ENCODE results near the gene TRIM7.
"Not testable (repeated sequence)": the region's sequence is repeated elsewhere in the genome, so short reads cannot be mapped to it uniquely, and the experiment has no call there.

The TRIM7 gene

GRCh38 chr5:181169459-181170236, 35.3 kb downstream of the TRIM7 start:
- not testable (repeated sequence) for DNase-seq

DNA sequence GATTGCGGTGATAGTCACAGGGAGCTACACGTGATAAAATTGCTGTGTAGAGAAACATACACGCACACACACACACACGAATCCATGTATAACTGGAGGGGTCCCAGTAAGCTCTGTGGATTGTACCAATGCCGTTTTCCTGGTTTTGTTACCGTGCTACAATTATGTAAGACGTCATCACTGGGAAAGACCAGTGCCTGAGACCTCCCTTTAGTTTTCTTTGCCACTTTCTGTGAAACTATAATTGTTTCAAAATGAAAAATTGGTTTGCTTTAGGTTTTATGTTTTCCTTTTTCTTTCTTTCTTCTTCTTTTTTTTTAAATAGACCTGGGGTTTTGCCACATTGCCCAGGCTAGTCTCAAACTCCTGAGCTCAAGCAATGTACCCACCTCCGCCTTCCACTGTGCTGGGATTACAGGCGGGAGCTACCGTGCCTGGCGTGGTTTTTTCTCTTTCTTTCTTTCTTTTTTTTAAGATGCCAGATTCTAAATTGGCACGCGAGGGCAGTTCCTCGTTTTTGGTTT, 36.3 kb downstream of the TRIM7 start:
- DNase-seq, result no peak

DNA sequence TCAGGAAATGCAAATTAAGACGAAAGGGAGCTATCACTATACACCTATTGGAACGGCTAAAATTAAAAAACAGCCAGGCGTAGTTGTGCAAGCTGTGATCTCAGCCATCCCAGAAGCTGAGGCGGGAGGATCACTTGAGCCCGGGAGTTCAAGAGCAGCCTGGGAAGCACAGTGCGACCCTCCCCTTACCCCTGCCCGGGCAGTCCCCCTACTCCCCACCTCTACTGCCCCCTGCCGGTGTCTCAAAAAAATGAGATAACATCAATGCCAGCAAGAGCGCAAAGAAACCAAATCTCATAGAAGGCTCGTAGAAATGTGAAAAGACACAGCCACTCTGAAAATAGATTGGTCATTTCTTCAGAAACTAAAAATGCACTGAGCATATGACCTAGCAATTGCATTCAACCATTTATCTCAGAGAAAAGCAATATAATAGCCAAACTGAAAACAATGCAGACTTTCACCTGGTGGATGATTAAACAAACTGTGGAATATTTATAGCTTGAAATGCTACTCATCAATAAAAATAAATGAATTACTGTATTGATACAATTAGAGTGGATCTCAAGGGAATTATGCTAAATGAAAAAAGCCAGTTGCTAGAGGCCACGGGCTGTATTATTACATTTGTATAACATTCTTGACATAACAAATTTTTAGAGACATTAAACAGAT, 37.0 kb downstream of the TRIM7 start:
- DNase-seq, result no peak

DNA sequence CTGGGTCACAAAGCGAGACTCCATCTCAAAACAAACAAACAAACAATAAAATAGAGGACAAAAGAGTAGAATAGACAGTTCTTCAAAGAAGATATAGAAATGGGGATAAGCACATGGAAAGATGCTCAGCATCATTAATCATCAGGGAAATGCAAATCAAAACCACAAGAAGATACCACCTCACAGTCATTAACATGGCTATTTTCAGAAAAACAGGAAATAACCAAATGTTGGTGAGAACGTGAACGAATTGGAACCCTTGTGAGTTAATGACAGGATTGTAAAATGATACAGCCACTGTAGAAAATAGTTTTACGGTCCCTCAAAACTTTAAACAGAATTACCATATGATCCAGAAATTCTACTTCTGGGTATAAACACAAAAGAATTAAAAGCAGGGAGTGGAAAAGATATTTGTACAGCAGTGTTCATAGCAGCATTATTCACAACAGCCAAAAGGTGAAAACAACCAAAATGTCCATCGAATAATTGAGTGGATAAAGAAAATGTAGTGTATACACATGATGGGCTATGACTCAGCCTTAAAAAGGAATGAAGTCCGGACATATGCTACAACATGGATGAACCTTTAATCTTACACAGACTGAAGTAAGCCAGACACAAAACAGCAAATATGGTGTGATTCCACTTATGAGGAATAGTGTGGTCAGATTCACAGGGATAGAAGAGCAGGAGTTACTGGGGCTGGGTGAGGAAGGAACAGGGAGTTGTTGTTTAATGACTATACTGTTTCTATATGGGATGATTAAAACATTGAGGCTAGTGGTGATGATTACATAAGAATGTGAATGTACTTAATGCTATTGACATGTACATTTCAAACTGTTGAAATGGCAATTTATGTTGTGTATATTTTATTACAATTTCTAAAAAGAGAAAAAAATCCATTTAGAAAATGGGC, 37.9 kb downstream of the TRIM7 start:
- DNase-seq, result no peak

GRCh38 chr5:181164076-181164952, 40.7 kb downstream of the TRIM7 start:
- no peak for DNase-seq

- DNase-seq, result no peak
These were observed 41.4 kb downstream of the TRIM7 start for GRCh38 chr5:181163487-181164075.

- no peak for DNase-seq
These were observed 43.3 kb downstream of the TRIM7 start for GRCh38 chr5:181161534-181162175.

DNA sequence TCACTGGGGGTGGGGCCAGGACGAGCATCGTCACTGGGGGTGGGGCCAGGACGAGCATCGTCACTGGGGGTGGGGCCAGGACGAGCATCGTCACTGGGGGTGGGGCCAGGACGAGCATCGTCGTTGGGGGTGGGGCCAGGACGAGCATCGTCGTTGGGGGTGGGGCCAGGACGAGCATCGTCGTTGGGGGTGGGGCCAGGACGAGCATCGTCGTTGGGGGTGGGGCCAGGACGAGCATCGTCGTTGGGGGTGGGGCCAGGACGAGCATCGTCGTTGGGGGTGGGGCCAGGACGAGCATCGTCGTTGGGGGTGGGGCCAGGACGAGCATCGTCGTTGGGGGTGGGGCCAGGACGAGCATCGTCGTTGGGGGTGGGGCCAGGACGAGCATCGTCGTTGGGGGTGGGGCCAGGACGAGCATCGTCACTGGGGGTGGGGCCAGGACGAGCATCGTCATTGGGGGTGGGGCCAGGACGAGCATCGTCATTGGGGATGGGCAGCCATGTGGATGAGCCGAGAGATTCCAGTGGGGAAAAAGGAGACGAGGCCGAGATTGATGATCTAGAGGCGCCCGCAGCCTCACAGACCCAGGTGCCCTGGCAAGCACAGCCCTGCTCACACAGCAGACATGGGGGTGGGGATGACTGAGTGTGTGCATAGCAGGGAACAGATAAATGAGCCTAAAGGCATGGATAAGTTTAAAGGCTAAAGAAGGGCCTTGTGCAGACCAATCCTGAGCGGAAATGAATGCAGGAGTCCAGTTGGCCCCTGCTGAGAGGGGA, 44.1 kb downstream of the TRIM7 start:
- not testable (repeated sequence) for DNase-seq

- no peak for DNase-seq
These were observed 44.7 kb downstream of the TRIM7 start for GRCh38 chr5:181160152-181160754.

- no peak for DNase-seq
These were observed 45.5 kb downstream of the TRIM7 start for GRCh38 chr5:181159286-181160151.

GRCh38 chr5:181158869-181159268, 46.1 kb downstream of the TRIM7 start:
- no peak for DNase-seq

DNA sequence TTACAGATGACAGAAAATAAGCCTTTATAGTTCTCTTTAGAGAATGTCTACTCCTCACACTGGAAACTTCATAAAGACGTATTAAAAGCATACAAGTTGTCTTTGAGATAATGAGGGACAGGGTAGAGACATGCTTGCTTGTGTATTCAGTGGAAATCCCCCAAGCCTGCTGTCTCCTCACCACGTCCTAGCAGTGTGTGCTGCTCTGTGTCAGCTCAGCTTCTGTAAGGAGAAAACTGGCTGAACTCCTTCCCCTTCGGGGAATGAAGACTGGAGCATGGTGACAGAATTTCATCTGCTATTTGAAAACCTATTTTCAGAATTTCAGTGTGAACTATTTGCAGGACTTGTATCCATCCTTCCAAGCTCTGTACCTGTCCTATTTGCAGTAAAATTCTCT, 48.2 kb downstream of the TRIM7 start:
- no peak for DNase-seq

DNA sequence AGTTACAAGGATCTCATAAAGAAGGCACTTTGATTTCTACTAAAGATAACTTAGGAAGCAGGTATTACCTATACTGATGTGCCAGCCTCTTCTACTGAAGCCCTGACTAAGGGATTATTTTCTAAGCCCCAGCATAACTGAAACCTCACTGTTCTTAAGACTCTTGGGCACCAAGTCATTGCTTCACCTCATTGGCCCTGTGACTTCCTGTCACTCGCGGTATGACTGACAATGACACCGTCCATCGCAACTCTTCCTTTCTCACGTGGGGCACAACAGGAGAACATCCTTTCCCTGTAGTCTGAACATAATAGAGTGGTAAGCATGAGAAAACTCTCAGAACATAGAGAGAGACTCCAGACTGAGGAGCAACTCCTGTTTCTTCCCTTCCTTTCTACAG, 51.2 kb downstream of the TRIM7 start:
- no peak for DNase-seq

DNA sequence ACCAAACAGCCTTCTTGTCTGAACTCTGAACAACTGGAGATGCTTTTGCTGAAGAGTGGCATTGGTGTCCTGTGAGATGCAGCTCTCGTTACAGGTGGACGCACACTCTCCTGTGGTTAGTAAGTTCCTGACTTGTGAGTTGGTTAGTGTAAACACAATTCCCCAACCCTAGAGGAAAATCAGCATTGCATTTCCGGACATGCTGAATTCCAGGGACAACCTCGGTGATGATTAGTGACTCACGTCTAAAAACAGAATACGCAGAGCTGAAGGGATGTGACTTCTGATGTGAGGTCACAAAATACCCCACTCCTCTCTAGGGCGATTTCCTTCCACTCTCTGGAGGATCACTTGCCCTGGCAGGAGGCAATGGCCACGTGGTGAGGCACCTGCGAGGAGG, 52.6 kb downstream of the TRIM7 start:
- no peak for DNase-seq

DNA sequence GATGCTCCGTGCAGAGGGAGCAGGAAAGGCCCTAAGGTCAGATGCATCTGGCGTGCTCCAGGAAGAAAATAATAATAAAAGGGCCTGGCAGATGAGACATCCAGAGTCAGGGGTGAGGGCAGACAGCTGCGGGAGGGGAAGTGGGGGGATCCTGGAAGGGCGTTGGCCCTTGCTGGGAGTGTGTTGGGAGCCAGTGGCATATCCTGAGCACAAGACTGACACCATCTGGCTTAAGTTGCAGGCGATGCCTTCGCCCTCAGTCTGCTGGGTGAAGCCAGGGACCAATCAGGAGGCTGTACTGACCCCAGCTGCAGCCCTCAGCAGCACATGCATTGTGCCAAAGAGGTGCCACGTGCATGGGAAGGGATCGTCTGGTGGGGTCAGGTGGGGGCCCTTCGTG, 53.9 kb downstream of the TRIM7 start:
- DNase-seq, result no peak

DNA sequence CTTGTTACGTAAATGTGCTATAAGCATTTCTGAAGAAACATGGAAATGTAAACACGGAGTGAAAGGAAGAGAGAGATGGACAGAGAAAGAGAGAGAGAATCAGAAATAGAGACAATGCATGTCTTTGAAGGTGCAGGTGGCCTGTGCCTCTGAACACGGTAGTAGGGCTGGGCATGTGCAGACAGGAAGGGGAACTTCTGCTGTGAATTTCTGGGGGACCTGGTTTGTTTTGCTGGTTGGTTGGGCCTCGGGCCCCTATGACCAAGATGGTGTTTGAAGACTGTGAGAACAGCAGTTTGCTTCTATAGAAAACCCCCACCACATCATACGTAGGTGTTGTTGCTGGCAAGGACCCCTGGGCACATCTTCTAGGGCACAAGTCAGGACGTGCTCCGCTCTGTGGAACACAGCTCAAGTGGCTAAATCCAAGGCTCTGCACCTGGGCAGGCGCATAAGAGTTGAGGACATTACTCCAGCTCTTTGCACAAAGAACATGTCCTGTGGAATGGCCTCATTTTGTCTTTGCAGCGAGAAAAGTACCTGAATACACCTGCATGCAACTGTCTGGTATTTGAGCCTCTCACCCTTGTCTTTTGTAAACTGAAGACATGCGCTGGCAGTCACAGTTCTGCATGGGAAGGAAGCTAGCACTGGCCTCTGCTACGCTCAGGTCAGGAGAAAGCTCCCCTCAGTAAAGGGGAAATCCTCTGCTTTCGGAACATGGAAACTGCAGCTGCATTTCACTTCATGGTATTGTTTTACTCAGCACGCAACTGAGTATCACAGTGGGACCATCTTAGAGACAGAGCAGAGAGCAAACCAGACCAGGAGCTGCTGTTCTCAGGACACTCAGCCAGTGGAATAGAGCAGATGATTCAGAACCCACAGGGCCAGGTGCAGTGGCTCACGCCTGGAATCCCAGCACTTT, 54.9 kb downstream of the TRIM7 start:
- DNase-seq, result no peak

GRCh38 chr5:181149355-181149754, 55.6 kb downstream of the TRIM7 start:
- DNase-seq, result no peak
